H1 (cell line): Measurements from ENCODE around the gene RHOV. TPM values are rescaled to one million over a fixed set of nuclear protein-coding genes. Genes with fewer than 3 reads are reported as not detected.

Experiments
- CTCF ChIA-PET: fragments of 300-600 bp; sonication (Branson Sonifier 250); formaldehyde crosslinking; loops from one replicate; lab custom pipeline; 2021; ENCODE audit not compliant: partially characterized antibody; lab: Charles Lee
- POLR2A ChIA-PET: fragments of 300-600 bp; sonication (Branson Sonifier 250); formaldehyde crosslinking; loops from one replicate; lab custom pipeline; 2021; ENCODE audit warnings: inconsistent platforms; ENCODE audit not compliant: partially characterized antibody; lab: Charles Lee
- DNase-seq, 2 experiments: peaks; one replicate each; pipeline versions ENCODE4 v3.0.0 to v3.0.0-alpha.2; 2010 to 2022; ENCODE audit warnings: low spot score in 2 of 2, low read depth in 1 of 2, mixed read lengths in 1 of 2
- FAIRE-seq: peaks from 2 replicates; lab custom pipeline; 2011; peaks lifted over from hg19 to GRCh38; lab: Jason Lieb, UNC
- H2AFZ ChIP-seq: 2 replicates; pipeline ENCODE4 v1.8.1; 2012; ENCODE audit warnings: low read length, inconsistent platforms
- H2AK5ac ChIP-seq: 2 replicates; pipeline ENCODE4 v1.6.1; 2013; ENCODE audit warnings: low read depth, low read length
- H2BK120ac ChIP-seq: replicated peaks from 2 replicates; pipeline ENCODE3; 2013; ENCODE audit warnings: low read depth, low read length, inconsistent platforms
- H2BK12ac ChIP-seq: 2 replicates; pipeline ENCODE4 v1.6.1; 2013; ENCODE audit warnings: low read depth, low read length
- H2BK15ac ChIP-seq: 2 replicates; pipeline ENCODE4 v1.6.1; 2013; ENCODE audit warnings: low read length
- H2BK20ac ChIP-seq: 2 replicates; pipeline ENCODE4 v1.6.1; 2013; ENCODE audit warnings: low read length
- H2BK5ac ChIP-seq: 2 replicates; pipeline ENCODE4 v1.6.1; 2013; ENCODE audit warnings: low read depth, low read length
- H3K14ac ChIP-seq: 2 replicates; pipeline ENCODE4 v1.6.1; 2013; ENCODE audit warnings: inconsistent platforms; ENCODE audit not compliant: insufficient read length
- H3K18ac ChIP-seq: 2 replicates; pipeline ENCODE4 v1.6.1; 2013; ENCODE audit warnings: low read length; ENCODE audit errors: extremely low read depth
- H3K23ac ChIP-seq: 2 replicates; pipeline ENCODE4 v1.6.1; 2013; ENCODE audit warnings: inconsistent platforms; ENCODE audit not compliant: insufficient read length
- H3K23me2 ChIP-seq: 2 replicates; pipeline ENCODE4 v1.6.1; 2013; ENCODE audit warnings: low read depth, low read length
- H3K27ac ChIP-seq: 2 replicates; pipeline ENCODE4 v1.6.1; 2011; ENCODE audit warnings: low read depth, low read length, inconsistent platforms
- H3K27me3 ChIP-seq, 4 experiments: replicated peaks in 1 of 4; 1 replicate in 1 of 4; 2 replicates in 3 of 4; pipeline versions ENCODE4 v1.6.1 to v1.8.1; 2011 to 2013; ENCODE audit warnings: low read length in 3 of 4, mild to moderate bottlenecking in 3 of 4, inconsistent platforms in 2 of 4, mixed read lengths in 2 of 4, moderate library complexity in 1 of 4; ENCODE audit not compliant: control insufficient read depth in 3 of 4, insufficient read depth in 3 of 4; ENCODE audit errors: extremely low read depth in 1 of 4
- H3K36me3 ChIP-seq, 4 experiments: 2 replicates each; pipeline versions ENCODE4 v1.6.1 to v1.8.1; 2011 to 2013; ENCODE audit warnings: mild to moderate bottlenecking in 4 of 4, low read length in 3 of 4, moderate library complexity in 2 of 4, control low read depth in 1 of 4, inconsistent platforms in 1 of 4; ENCODE audit not compliant: insufficient read depth in 4 of 4, control insufficient read depth in 2 of 4
- H3K4ac ChIP-seq: replicated peaks from 2 replicates; pipeline ENCODE3; 2013; ENCODE audit warnings: low read length, low read depth, mixed read lengths, inconsistent platforms; ENCODE audit not compliant: insufficient read length
- H3K4me1 ChIP-seq, 4 experiments: replicated peaks in 1 of 4; 1 replicate in 1 of 4; 2 replicates in 3 of 4; pipeline versions ENCODE4 v1.6.1 to v1.8.1; 2011 to 2013; ENCODE audit warnings: low read length in 3 of 4, inconsistent platforms in 2 of 4, mixed read lengths in 1 of 4; ENCODE audit not compliant: insufficient read depth in 4 of 4, control insufficient read depth in 3 of 4
- H3K4me2 ChIP-seq, 2 experiments: 2 replicates each; pipeline versions ENCODE4 v1.6.1 to v1.8.1; 2011 to 2013; ENCODE audit warnings: low read depth in 2 of 2, low read length in 2 of 2, control low read depth in 1 of 2, inconsistent platforms in 1 of 2, mild to moderate bottlenecking in 1 of 2; ENCODE audit not compliant: insufficient read depth in 1 of 2
- H3K4me3 ChIP-seq, 4 experiments: fragments of 200-600, 300-600 bp in 1 of 4; sonication (generic), shearing (Covaris generic), sonication (Bioruptor Twin) in 1 of 4; 2 replicates each; pipeline versions ENCODE4 v1.5.1 to v1.8.1; 2011 to 2016; ENCODE audit warnings: low read length in 4 of 4, low read depth in 3 of 4, control low read depth in 2 of 4, inconsistent platforms in 2 of 4, mild to moderate bottlenecking in 2 of 4, mixed read lengths in 1 of 4, moderate library complexity in 1 of 4; ENCODE audit not compliant: insufficient read depth in 2 of 4; ENCODE audit errors: extremely low read depth in 1 of 4
- H3K56ac ChIP-seq: replicated peaks from 2 replicates; pipeline ENCODE3; 2013; ENCODE audit warnings: low read depth, mild to moderate bottlenecking, mixed read lengths, low read length, inconsistent platforms; ENCODE audit not compliant: insufficient read length
- H3K79me1 ChIP-seq: 2 replicates; pipeline ENCODE4 v1.6.1; 2013; ENCODE audit warnings: low read depth, low read length, control low read depth
- H3K79me2 ChIP-seq, 2 experiments: 2 replicates each; pipeline versions ENCODE4 v1.6.1 to v1.8.1; 2012 to 2013; ENCODE audit warnings: low read length in 2 of 2, mild to moderate bottlenecking in 2 of 2, inconsistent platforms in 1 of 2; ENCODE audit not compliant: insufficient read depth in 2 of 2, control insufficient read depth in 1 of 2
- H3K9ac ChIP-seq, 4 experiments: replicated peaks in 1 of 4; 1 replicate in 1 of 4; 2 replicates in 3 of 4; pipeline versions ENCODE4 v1.6.1 to v1.8.1; 2011 to 2013; ENCODE audit warnings: low read depth in 3 of 4, low read length in 3 of 4, control low read depth in 2 of 4, mild to moderate bottlenecking in 2 of 4, moderate library complexity in 2 of 4, inconsistent platforms in 1 of 4; ENCODE audit errors: extremely low read depth in 1 of 4
- H3K9me3 ChIP-seq, 2 experiments: 2 replicates each; pipeline versions ENCODE4 v1.6.1 to v1.8.1; 2012 to 2013; ENCODE audit warnings: mild to moderate bottlenecking in 2 of 2, moderate library complexity in 2 of 2, control low read depth in 1 of 2, inconsistent platforms in 1 of 2, low read depth in 1 of 2, low read length in 1 of 2, mixed read lengths in 1 of 2; ENCODE audit not compliant: insufficient read depth in 2 of 2
- H4K20me1 ChIP-seq, 2 experiments: replicated peaks in 1 of 2; 2 replicates each; pipeline versions ENCODE3 to v1.8.1; 2011 to 2013; ENCODE audit warnings: inconsistent platforms in 2 of 2, low read length in 2 of 2, mild to moderate bottlenecking in 1 of 2; ENCODE audit not compliant: insufficient read depth in 2 of 2, control insufficient read depth in 1 of 2
- H4K5ac ChIP-seq: 2 replicates; pipeline ENCODE4 v1.6.1; 2013; ENCODE audit warnings: low read length, low read depth, mixed read lengths, inconsistent platforms; ENCODE audit not compliant: insufficient read length
- H4K8ac ChIP-seq: 2 replicates; pipeline ENCODE4 v1.8.0; 2013; ENCODE audit warnings: mild to moderate bottlenecking, moderate library complexity, low read length, inconsistent platforms; ENCODE audit not compliant: insufficient read depth; ENCODE audit errors: extremely low read depth
- H4K91ac ChIP-seq: replicated peaks from 2 replicates; pipeline ENCODE3; 2013; ENCODE audit warnings: low read length, mixed read lengths, inconsistent platforms; ENCODE audit not compliant: insufficient read length
- KDM1A ChIP-seq: fragments of 200-600, 300-600 bp; sonication (generic); IDR thresholded peaks from 2 replicates; pipeline ENCODE4 v1.7.1; 2016; ENCODE audit warnings: mild to moderate bottlenecking, low read length, borderline replicate concordance
- NRF1 ChIP-seq: IDR thresholded peaks from 2 replicates; pipeline ENCODE4 v1.6.1; 2011; ENCODE audit warnings: mild to moderate bottlenecking, low read depth, low read length, improper control_type of control experiment
- SIN3A ChIP-seq, 2 experiments: IDR thresholded peaks in 1 of 2; conservative IDR thresholded peaks in 1 of 2; 2 replicates each; pipeline ENCODE4 v1.6.1; 2011 to 2012; ENCODE audit warnings: low read length in 2 of 2, improper control_type of control experiment in 1 of 2, low read depth in 1 of 2, mild to moderate bottlenecking in 1 of 2
- WGBS, 2 experiments: shearing (Covaris generic) in 1 of 2; methylation state at CpG; one replicate each; pipeline versions ENCODE4 v1.1.6 to v1.1.7; 2013 to 2015; ENCODE audit warnings: low lambda C conversion rate in 2 of 2, mixed read lengths in 2 of 2, inconsistent platforms in 1 of 2, low coverage in 1 of 2, missing lambda C conversion rate in 1 of 2; ENCODE audit not compliant: insufficient replicate concordance in 2 of 2, insufficient coverage in 1 of 2, insufficient read length in 1 of 2; ENCODE audit errors: extremely low coverage in 1 of 2, missing lambda C conversion rate in 1 of 2; 5-methylcytosine and 5-hydroxymethylcytosine counted together
- polyA plus RNA-seq, 7 experiments: library from polyadenylated mRNA; depleted of rRNA in 3 of 7; stranded (reverse) in 5 of 7; unstranded in 2 of 7; fragments of >200 nt in 5 of 7; fragments of 200-250 nt in 2 of 7; gene quantifications; 1 replicate in 5 of 7; 2 replicates in 1 of 7; 4 replicates in 1 of 7; pipeline versions ENCODE4 v1.2.1 to v1.2.3, GENCODE V29; 2011 to 2013; ENCODE audit warnings: missing spikeins in 2 of 7, mixed read lengths in 2 of 7
- total RNA-seq: library from RNA; stranded (reverse); fragmentation: NEBNext Ultra II Directional; extraction: Animal tissue kit (Norgen Biotek cat#: 25700); gene quantifications from 2 replicates; pipeline ENCODE4 v1.2.1, GENCODE V29; 2021

The RHOV gene
- total and polyA plus RNA-seq, 2 of the 8 experiments (the other 6 are each of a cell fraction or from before 2014, with no cell fraction given): 1.5 to 2.7 TPM

DNA sequence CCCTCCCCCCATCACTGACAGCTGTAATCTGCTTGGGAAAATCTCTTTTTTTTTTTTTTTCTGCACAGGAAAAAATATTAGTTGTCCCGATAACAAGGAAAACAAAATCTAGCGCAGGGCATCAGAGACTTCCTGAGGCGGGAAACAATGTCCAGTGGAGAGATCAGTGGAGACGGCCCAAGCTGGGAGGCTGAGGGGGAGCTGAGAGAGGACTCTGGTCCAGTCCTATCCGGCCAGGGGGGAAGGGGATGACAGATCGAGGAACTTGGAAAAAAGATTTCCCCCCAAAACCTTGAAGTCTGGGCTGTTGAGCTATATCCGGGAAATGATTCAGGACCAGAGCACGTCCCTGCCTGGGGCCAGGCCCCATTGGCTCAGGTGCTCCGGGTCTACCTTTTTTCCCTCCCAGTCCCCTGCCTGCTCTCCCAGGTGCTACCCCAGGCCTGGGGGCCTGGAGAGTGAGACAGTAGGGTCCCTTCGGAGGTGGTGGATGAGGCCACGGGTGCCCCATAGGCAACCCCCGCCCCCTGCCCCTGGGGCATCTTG is 41.2 kb upstream of the RHOV start:
- no peak for DNase-seq
- Histone ChIP-seq H2AK5ac (no peak overlapping the region), H4K91ac (no peak overlapping the region), H3K56ac (no peak overlapping the region), H3K79me2 (no peaks in the 10 kb centered on the region), H2BK15ac (no peak overlapping the region), H3K4ac (no peak overlapping the region), H4K20me1 (no peaks in the 10 kb centered on the region)
- ChIA-PET CTCF (interaction anchor here (0.6 to 24.4 kb wide), 17 partner anchors 12 to 548 kb away, joined by 3 to 619 read pairs (median 3); partner anchors contain the start of genes CHAC1, DLL4 and VPS18), POLR2A (interaction anchor here (0.6 to 43.8 kb wide), 7 partner anchors 9 to 109 kb away, joined by 3 to 1505 read pairs (median 8); partner anchors contain the start of genes CHAC1 and DLL4)
- 86% methylated on average over 8 of the region's 12 CpGs; no CpG with 5 or more reads in 1 of the 2 experiments for WGBS, 2 experiments
- TF ChIP-seq NRF1: no peak
- peak; percentile 4; the same call in 1 of the 2 replicates for TF ChIP-seq KDM1A
- TF ChIP-seq SIN3A (conservative IDR thresholded peaks at IDR 0.05 in 1 of 2, IDR thresholded peaks at IDR 0.05 in 1 of 2; ENCODE audit: low read depth in 1 of 2, low read length in 2 of 2): no peak
- TF ChIP-seq, all 59 proteins: peak for 1
- H3K36me3 ChIP-seq: no peaks in the 10 kb centered on the region
- H2BK5ac ChIP-seq: no peak overlapping the region
- H3K9ac ChIP-seq: no peak overlapping the region
- H3K4me2 ChIP-seq: no peak overlapping the region
- no peak overlapping the region for H3K14ac ChIP-seq
- H3K79me1 ChIP-seq: no peaks in the 10 kb centered on the region
- no peak overlapping the region for H2BK120ac ChIP-seq
- no peak overlapping the region for H4K5ac ChIP-seq
- no peak overlapping the region for H3K4me3 ChIP-seq
- no peak overlapping the region for H2AFZ ChIP-seq
- no peak overlapping the region for H3K23ac ChIP-seq
- H4K8ac ChIP-seq: no peak overlapping the region
- peaks cover 0 to 34% (median 11%) of the 10 kb centered on the region in 4 experiments; a peak in 4 of 7 replicates for H3K4me1 ChIP-seq
- no peaks in the 10 kb centered on the region for H3K9me3 ChIP-seq
- H3K18ac ChIP-seq: no peak overlapping the region
- H3K23me2 ChIP-seq: peaks cover 4% of the 10 kb centered on the region; the same call in 1 of the 2 replicates
- H2BK20ac ChIP-seq: no peak overlapping the region
- peaks cover 0 to 16% (median 1%) of the 10 kb centered on the region in 4 experiments; a peak in 4 of 7 replicates for H3K27me3 ChIP-seq
- 0 out of 2 replicates have a peak overlapping the region, but pooled peaks have one; percentile 33 for H2BK12ac ChIP-seq
- FAIRE-seq: no peak
- H3K27ac ChIP-seq: no peak overlapping the region
